ENCODE measurements around the gene ADISSP.

GRCh38 chr20:3745686-3746173 lies 21.8 kb downstream of the ADISSP start:
- TF ChIP-seq REST (IDR thresholded peaks at IDR 0.05; ENCODE audit: insufficient read depth in 1 of 2, low read depth in 2 of 2, low read length in 2 of 2) (no peak), SIN3A (IDR thresholded peaks at IDR 0.05; ENCODE audit: borderline replicate concordance, insufficient read depth, low read length) (no peak), TAF1 (IDR thresholded peaks at IDR 0.05; ENCODE audit: borderline replicate concordance, insufficient read depth, low read length) (no peak)
